ENCODE measurements around the gene GBA3.

Gene GBA3

GRCh38 chr4:22721204-22721603 is 28.5 kb downstream of the GBA3 start:
- ChIA-PET POLR2A (ENCODE audit: low non-redundant PET) (no interaction called here), CTCF (no interaction called here)
- DNase-seq (ENCODE audit: low spot score) = no peak
- no peak overlapping the region for H3K27ac ChIP-seq
- TF ChIP-seq CTCF (conservative IDR thresholded peaks at IDR 0.05; ENCODE audit: low read depth) = no peak

GRCh38 chr4:22730021-22730420 is 37.3 kb downstream of the GBA3 start:
- POLR2A ChIA-PET (ENCODE audit: low non-redundant PET) = no interaction called here
- no peak overlapping the region for H3K27ac ChIP-seq
- no peak for TF ChIP-seq CTCF (conservative IDR thresholded peaks at IDR 0.05; ENCODE audit: low read depth)
- no peak for DNase-seq (ENCODE audit: low spot score)
- CTCF ChIA-PET = no interaction called here

GRCh38 chr4:22733816-22734215 is 41.1 kb downstream of the GBA3 start:
- no peak overlapping the region for H3K27ac ChIP-seq
- no peak for DNase-seq (ENCODE audit: low spot score)
- ChIA-PET POLR2A (ENCODE audit: low non-redundant PET) (no interaction called here), CTCF (no interaction called here)
- no peak for TF ChIP-seq CTCF (conservative IDR thresholded peaks at IDR 0.05; ENCODE audit: low read depth)

- ChIA-PET CTCF (no interaction called here), POLR2A (ENCODE audit: low non-redundant PET) (no interaction called here)
- H3K27ac ChIP-seq = no peak overlapping the region
- DNase-seq (ENCODE audit: low spot score) = no peak
- TF ChIP-seq CTCF (conservative IDR thresholded peaks at IDR 0.05; ENCODE audit: low read depth) = no peak
Measured at GRCh38 chr4:22736912-22737311, 44.2 kb downstream of the GBA3 start.

GRCh38 chr4:22739968-22740367 is 47.2 kb downstream of the GBA3 start:
- ChIA-PET POLR2A (ENCODE audit: low non-redundant PET) (no interaction called here), CTCF (no interaction called here)
- no peak for DNase-seq (ENCODE audit: low spot score)
- H3K27ac ChIP-seq = no peak overlapping the region
- no peak for TF ChIP-seq CTCF (conservative IDR thresholded peaks at IDR 0.05; ENCODE audit: low read depth)

GRCh38 chr4:22741744-22742143 is 49.0 kb downstream of the GBA3 start:
- ChIA-PET CTCF (no interaction called here), POLR2A (ENCODE audit: low non-redundant PET) (no interaction called here)
- H3K27ac ChIP-seq = no peak overlapping the region
- TF ChIP-seq CTCF (conservative IDR thresholded peaks at IDR 0.05; ENCODE audit: low read depth) = no peak
- DNase-seq (ENCODE audit: low spot score) = no peak

- ChIA-PET POLR2A (ENCODE audit: low non-redundant PET) (no interaction called here), CTCF (no interaction called here)
- DNase-seq (ENCODE audit: low spot score) = no peak
- no peak overlapping the region for H3K27ac ChIP-seq
- no peak for TF ChIP-seq CTCF (conservative IDR thresholded peaks at IDR 0.05; ENCODE audit: low read depth)
Measured at GRCh38 chr4:22743290-22743689, 50.6 kb downstream of the GBA3 start.
